GM18520 (cell line): ENCODE data around the gene COX10.
"Not testable (repeated sequence)": the region's sequence is repeated elsewhere in the genome, so short reads cannot be mapped to it uniquely, and the experiment has no call there.

Source experiments
- ATAC-seq: cut with Tn5 transposase; IDR thresholded peaks from one replicate; pipeline ENCODE4 v1.9.1; 2021; ENCODE audit not compliant: unreplicated experiment

The COX10 gene

DNA sequence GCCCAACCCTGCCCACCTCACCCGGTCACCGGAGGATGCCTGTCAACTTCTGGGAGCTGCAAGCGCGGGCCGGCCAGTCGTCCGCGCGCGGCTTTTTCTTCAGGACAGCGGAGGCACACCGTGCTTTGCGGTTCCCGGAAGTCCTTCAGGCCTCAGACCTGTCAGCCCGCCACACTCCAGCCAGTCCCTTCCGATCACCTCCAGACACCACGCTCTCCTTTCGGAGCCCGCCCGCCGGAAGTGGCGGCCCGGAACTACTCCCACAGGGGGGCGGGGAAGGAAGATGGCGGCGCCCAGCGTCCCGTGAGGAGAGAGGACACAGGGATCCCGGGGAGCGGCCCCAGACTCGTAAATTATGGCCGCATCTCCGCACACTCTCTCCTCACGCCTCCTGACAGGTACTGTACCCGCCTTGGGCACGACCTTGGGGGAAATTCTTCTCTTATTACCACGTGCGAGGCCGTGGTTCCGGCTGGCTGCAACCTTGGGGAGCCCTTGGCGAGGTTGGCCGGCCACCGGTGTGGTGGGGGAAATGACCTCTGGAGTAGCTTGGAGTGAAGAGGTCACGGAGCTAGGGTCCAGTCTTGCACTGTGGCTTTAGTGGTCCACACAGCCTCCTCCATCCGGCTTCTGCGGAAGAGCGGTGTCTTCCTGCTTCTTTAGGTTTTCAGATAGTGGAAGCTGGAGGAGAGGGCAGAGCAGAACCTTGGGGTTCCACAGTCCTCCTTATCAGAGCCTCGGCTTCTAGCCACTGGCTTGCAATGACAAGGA lies at the start of gene COX10:
COX10 (plus strand) TSS at position 254 of the 771 bp plus-strand sequence; CDS start at position 356, 102 bp downstream.
- peak; percentile 97 for ATAC-seq

- not testable (repeated sequence) for ATAC-seq
Measured at GRCh38 chr17:14021651-14022294, 47.5 kb upstream of the COX10 start.

GRCh38 chr17:14029755-14030154 lies 39.5 kb upstream of the COX10 start:
- not testable (repeated sequence) for ATAC-seq

DNA sequence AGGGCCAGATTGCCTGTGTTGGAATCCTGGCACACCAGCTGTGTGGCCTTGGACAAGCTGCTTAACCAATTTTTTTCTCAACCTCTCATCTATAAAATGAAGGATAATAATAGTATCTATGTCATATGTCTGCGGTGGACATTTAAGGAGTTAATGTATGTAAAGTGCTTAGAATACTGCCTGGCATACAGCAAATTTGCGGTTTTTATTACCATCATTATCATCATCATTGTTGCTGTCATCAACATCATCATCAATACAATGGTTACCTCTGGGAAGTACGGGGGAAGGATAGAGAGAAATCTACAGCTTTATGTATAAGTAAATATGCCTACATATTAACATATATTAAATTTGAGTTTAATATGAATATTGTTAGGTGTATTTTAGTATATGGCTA lies 37.1 kb upstream of the COX10 start:
- no peak for ATAC-seq

DNA sequence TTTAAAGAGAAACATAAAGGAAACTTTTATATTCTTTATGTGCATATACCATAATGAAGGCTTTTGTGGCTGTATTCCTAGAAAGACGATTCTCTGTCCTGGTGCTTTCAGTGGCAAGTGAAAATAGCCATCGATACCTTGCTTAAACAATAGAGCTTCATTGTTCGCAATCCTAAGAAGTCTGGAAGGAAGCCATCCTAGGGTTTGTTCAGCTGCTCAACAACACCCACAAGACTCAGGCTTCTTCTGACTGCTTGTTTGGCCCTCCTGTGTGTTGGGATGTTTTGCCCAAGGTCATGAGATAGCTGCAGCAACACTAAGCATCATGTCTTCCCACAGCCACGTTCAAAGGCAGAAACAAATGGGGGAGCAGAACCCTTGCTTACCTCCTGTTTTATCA lies 36.1 kb upstream of the COX10 start:
- ATAC-seq, result no peak

DNA sequence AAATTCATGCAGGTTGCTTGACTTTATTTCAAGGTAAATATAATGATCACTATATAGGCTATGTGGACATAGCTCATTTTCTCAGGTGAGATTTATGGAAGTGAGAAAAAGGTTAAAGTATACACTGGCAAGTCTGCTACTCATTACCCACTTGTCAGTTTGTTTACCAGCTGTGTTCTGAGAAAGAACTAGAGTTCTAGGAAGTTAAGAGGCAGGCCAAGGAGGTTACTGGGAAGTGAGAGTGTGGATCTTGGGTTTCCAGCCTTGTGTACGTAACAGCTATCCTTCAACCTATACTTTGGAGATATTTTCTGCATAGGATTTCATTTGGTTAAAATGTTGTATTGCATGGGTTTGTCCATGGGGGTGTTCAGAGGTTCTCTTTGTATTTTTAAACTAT lies 31.9 kb upstream of the COX10 start:
- no peak for ATAC-seq

GRCh38 chr17:14038206-14038605 lies 31.1 kb upstream of the COX10 start:
- ATAC-seq, result no peak

DNA sequence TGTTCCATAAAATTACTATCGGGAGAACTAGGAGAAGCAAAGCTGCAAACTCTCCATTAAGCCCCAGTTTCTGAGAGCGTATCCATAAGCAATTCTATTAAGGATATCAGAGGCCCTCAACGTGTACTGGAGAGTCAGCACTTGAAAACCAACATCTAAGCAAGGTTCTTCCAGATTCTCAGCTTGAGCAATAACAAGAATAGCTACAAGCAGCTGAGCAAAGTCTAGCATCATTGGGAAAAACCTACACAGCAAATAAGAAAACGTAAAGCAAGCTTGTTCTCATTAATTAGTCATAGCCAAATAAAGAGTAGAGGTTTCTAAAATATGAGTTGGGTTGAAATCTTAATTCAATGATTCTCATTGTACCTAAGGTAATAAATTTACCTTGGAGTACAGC lies 26.9 kb upstream of the COX10 start:
- ATAC-seq, result peak; percentile 51

GRCh38 chr17:14044702-14045101 lies 24.6 kb upstream of the COX10 start:
- no peak for ATAC-seq

- no peak for ATAC-seq
Measured at GRCh38 chr17:14046978-14047377, 22.3 kb upstream of the COX10 start.

DNA sequence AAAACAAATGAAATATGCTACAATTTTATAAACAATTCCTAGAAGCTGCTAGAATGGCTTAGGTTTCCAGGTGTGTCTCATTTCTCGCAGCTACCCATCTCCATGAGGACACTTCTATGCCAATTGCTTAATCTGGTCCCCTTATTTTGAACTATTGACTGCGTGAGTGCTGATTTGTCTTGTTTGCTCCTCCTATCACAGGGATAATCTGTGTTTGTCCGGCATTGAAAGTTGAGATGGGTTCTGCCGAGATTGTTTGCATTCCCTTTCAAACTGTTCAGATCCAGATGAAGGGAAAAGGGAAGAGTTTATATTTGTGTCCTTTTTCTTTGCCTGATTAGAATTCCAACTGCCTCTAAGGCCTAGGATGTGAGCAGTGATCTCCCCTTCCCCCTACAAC lies 21.7 kb upstream of the COX10 start:
- ATAC-seq, result no peak

DNA sequence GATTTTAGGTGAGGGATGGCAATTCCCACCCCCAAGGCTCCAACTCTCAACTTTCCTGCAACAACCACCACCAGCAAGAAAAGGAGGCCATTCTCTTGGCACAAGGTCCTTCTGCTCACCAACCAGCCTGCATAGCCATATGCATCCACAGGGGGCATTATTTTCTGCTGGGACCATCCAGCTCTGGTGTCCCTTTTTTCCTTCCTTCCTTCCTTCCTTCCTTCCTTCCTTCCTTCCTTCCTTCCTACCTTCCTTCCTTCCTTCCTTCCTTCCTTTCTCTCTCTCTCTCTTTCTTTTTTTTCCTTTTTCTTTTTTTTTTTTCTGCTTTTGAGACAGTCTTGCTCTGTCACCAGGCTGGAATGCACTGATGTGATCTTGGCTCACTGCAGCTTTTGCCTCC lies 21.1 kb upstream of the COX10 start:
- no peak for ATAC-seq

- ATAC-seq, result no peak
Measured at GRCh38 chr17:14050616-14051015, 18.7 kb upstream of the COX10 start.

GRCh38 chr17:14051692-14052091 lies 17.6 kb upstream of the COX10 start:
- ATAC-seq, result no peak

GRCh38 chr17:14052886-14053615 lies 16.3 kb upstream of the COX10 start:
- no peak for ATAC-seq

- ATAC-seq, result no peak
Measured at GRCh38 chr17:14057591-14057990, 11.7 kb upstream of the COX10 start.

GRCh38 chr17:14058051-14058450 lies 11.3 kb upstream of the COX10 start:
- ATAC-seq, result no peak

GRCh38 chr17:14060706-14061105 lies 8.6 kb upstream of the COX10 start:
- ATAC-seq, result no peak

- ATAC-seq, result no peak
Measured at GRCh38 chr17:14061666-14062560, 7.4 kb upstream of the COX10 start.

DNA sequence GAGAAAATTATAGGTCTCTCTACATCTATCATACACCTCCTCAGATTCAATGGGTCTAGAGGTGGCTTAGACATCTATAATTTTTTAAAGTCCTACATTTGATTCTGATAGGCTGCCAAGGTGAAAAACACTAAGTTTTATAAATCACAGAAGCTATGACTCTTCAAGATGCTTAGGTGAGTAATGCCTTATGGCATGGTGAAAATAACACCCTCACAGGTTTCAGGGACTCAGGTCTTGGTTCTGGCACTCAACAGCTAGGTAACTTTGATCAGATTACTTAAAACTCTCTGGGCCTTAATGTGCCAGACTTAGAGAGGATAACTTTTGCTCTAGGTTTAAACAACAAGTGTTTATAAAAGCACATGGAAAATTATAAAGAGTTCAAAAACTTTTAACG lies 2.0 kb upstream of the COX10 start:
- no peak for ATAC-seq
